SKM-1 (cell line): ENCODE results near the gene BMPR1B.

Experiments
- DNase-seq: peaks from one replicate; lab custom pipeline; 2025; ENCODE audit not compliant: unreplicated experiment; lab: John Stamatoyannopoulos, UW

Gene BMPR1B

GRCh38 chr4:94757192-94758140 lies at the start of gene BMPR1B:
Gene BMPR1B (plus strand): TSS chr4:94757955. CDS start chr4:95104425, 346,470 bp downstream.
- DNase-seq, result no peak

GRCh38 chr4:94711635-94712034 lies 46.1 kb upstream of the BMPR1B start:
- no peak for DNase-seq

- no peak for DNase-seq
Measured at GRCh38 chr4:94714365-94715160, 43.2 kb upstream of the BMPR1B start.

GRCh38 chr4:94715726-94716125 lies 42.0 kb upstream of the BMPR1B start:
- DNase-seq, result no peak

GRCh38 chr4:94721310-94721709 lies 36.4 kb upstream of the BMPR1B start:
- DNase-seq, result no peak

- no peak for DNase-seq
Measured at GRCh38 chr4:94722270-94722669, 35.5 kb upstream of the BMPR1B start.

- DNase-seq, result no peak
Measured at GRCh38 chr4:94722748-94723147, 35.0 kb upstream of the BMPR1B start.

- no peak for DNase-seq
Measured at GRCh38 chr4:94724016-94724790, 33.6 kb upstream of the BMPR1B start.

- DNase-seq, result no peak
Measured at GRCh38 chr4:94726524-94727123, 31.1 kb upstream of the BMPR1B start.

GRCh38 chr4:94728056-94728766 lies 29.5 kb upstream of the BMPR1B start:
- no peak for DNase-seq

GRCh38 chr4:94732358-94732698 lies 25.4 kb upstream of the BMPR1B start:
- no peak for DNase-seq

- DNase-seq, result no peak
Measured at GRCh38 chr4:94739741-94740140, 18.0 kb upstream of the BMPR1B start.

GRCh38 chr4:94741304-94741703 lies 16.5 kb upstream of the BMPR1B start:
- no peak for DNase-seq

GRCh38 chr4:94743838-94744237 lies 13.9 kb upstream of the BMPR1B start:
- DNase-seq, result no peak

- DNase-seq, result no peak
Measured at GRCh38 chr4:94744850-94745249, 12.9 kb upstream of the BMPR1B start.

- no peak for DNase-seq
Measured at GRCh38 chr4:94746746-94747145, 11.0 kb upstream of the BMPR1B start.

GRCh38 chr4:94758141-94758699 lies 465 bp downstream of the BMPR1B start:
- no peak for DNase-seq

GRCh38 chr4:94758700-94759399 lies 1.1 kb downstream of the BMPR1B start:
- no peak for DNase-seq

- no peak for DNase-seq
Measured at GRCh38 chr4:94759767-94760211, 2.0 kb downstream of the BMPR1B start.
